ENCODE data around the gene TNS3. TPM values are rescaled to one million over a fixed set of nuclear protein-coding genes. Genes with fewer than 3 reads are reported as not detected.
A peak's percentile ranks its signal among the peaks of the same experiment; 100 is the strongest.

The TNS3 gene
- total RNA-seq, 4 donors from 2014 or later, result 34.6 to 52.5 (median 48.6) TPM

DNA sequence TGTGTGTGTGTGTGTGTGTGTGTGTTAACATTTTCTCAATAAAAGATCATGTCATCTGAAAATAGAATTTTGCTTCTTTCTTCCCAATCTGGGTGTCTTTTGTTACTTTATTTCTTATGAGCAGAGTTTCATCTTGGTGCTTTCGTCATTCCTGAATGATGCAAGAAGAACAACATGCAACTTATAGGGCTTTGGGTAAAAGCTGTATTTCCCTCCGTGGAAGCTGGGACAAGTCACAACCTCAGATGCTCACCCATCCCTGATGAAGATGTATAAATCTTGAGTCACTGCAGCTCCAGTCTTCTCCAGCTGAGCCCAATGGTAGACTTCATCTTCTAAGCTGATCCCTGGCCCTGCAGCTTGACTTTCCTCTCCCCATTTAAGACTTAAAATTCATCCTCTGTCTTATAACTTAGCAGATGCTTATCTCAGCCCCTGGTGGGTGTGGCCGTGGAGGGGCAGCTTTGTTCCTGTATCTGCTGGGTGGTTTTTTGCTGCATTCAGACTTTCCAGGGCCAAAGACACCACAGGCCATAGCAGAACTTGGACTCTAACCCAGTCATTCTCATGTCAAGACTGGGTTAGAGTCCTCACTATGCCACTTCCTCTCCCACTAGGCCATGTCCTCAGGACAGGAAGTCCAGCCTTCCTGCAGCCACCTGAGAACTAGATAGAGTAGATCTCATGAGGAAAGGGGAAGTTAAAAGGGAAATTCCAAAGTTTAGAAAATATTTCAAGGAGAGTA lies 356.4 kb downstream of the TNS3 start:
- Histone ChIP-seq H3K27me3 (no peaks in the 10 kb centered on the region), H3K9me3 (no peaks in the 10 kb centered on the region), H3K4me3 (no peak overlapping the region), H3K27ac (replicated peaks in 1 of 4) (no peak overlapping the region), H3K4me1 (peaks cover 0 to 4% (median 0%) of the 10 kb centered on the region in 4 donors), H3K36me3 (no peaks in the 10 kb centered on the region)
- peak; percentile 55 for DNase-seq (ENCODE audit: extremely low spot score)
- TF ChIP-seq, protein P1, sequence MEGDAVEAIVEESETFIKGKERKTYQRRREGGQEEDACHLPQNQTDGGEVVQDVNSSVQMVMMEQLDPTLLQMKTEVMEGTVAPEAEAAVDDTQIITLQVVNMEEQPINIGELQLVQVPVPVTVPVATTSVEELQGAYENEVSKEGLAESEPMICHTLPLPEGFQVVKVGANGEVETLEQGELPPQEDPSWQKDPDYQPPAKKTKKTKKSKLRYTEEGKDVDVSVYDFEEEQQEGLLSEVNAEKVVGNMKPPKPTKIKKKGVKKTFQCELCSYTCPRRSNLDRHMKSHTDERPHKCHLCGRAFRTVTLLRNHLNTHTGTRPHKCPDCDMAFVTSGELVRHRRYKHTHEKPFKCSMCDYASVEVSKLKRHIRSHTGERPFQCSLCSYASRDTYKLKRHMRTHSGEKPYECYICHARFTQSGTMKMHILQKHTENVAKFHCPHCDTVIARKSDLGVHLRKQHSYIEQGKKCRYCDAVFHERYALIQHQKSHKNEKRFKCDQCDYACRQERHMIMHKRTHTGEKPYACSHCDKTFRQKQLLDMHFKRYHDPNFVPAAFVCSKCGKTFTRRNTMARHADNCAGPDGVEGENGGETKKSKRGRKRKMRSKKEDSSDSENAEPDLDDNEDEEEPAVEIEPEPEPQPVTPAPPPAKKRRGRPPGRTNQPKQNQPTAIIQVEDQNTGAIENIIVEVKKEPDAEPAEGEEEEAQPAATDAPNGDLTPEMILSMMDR (IDR thresholded peaks at IDR 0.05), result no peak
- TF ChIP-seq EP300 (IDR thresholded peaks at IDR 0.05), result no peak
- TF ChIP-seq POLR2AphosphoS5 (IDR thresholded peaks at IDR 0.05), result no peak
- no peak for TF ChIP-seq POLR2A (IDR thresholded peaks at IDR 0.05; ENCODE audit: low read depth)
- whole genome bisulfite sequencing, result 80% methylated on average over 3 of the region's 3 CpGs
- intact Hi-C loops (cut with DNase I), result no loop called here
